ENCODE data around the gene TBC1D24.

DNA sequence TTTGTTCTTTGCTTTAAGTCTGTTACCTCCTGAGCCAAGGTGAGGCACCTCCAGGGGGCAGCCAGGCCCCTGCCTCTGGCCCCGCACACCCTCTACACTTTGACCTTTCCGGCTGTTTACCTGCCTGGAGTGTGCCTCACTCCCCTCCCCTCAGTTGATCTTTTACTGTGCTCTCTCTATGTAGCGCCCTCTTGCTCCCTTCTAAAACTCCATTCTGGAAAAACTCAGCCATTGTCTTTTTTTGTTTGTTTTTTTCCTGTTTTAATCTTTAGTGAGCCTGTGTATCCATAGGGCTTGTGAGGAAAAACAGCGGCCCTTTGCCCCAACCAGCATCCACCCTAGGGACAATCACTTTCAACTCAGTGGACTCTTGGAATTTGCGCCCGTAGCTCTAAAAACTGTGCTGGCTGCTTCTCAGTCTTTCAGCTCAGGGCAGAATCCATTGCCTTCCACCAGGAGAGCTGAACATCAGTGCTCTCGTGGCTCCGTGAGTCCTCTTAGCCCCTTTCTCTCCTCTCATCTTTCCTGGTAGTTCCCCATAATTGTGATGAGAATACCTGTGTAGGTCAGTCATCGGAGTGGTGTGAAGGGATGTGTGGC is 49.5 kb downstream of the TBC1D24 start:
- TF ChIP-seq, protein P1, sequence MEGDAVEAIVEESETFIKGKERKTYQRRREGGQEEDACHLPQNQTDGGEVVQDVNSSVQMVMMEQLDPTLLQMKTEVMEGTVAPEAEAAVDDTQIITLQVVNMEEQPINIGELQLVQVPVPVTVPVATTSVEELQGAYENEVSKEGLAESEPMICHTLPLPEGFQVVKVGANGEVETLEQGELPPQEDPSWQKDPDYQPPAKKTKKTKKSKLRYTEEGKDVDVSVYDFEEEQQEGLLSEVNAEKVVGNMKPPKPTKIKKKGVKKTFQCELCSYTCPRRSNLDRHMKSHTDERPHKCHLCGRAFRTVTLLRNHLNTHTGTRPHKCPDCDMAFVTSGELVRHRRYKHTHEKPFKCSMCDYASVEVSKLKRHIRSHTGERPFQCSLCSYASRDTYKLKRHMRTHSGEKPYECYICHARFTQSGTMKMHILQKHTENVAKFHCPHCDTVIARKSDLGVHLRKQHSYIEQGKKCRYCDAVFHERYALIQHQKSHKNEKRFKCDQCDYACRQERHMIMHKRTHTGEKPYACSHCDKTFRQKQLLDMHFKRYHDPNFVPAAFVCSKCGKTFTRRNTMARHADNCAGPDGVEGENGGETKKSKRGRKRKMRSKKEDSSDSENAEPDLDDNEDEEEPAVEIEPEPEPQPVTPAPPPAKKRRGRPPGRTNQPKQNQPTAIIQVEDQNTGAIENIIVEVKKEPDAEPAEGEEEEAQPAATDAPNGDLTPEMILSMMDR (IDR thresholded peaks at IDR 0.05 in 2 of 3, conservative IDR thresholded peaks at IDR 0.05 in 1 of 3; ENCODE audit: borderline replicate concordance in 1 of 3, insufficient read depth in 1 of 3, low read depth in 2 of 3, low read length in 2 of 3): no peak
- TF ChIP-seq SIN3A (IDR thresholded peaks at IDR 0.05; ENCODE audit: low read depth): no peak
- TF ChIP-seq EGR1 (IDR thresholded peaks at IDR 0.05; ENCODE audit: low read depth): no peak
- TF ChIP-seq, protein P2, sequence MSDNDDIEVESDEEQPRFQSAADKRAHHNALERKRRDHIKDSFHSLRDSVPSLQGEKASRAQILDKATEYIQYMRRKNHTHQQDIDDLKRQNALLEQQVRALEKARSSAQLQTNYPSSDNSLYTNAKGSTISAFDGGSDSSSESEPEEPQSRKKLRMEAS (IDR thresholded peaks at IDR 0.05): no peak
- TF ChIP-seq EZH2 (IDR thresholded peaks at IDR 0.05): no peak
- no peak for TF ChIP-seq ZNF274 (IDR thresholded peaks at IDR 0.05; ENCODE audit: low read depth, low read length)
- no peak for TF ChIP-seq RAD21 (IDR thresholded peaks at IDR 0.05; ENCODE audit: low read depth)
- TF ChIP-seq POLR2AphosphoS5 (IDR thresholded peaks at IDR 0.05; ENCODE audit: low read depth, low read length): no peak
